Immature natural killer cell (primary cell): Measurements from ENCODE around the gene INPP5E. TPM values are rescaled to one million over a fixed set of nuclear protein-coding genes. Genes with fewer than 3 reads are reported as not detected.
"Not testable (repeated sequence)": the region's sequence is repeated elsewhere in the genome, so short reads cannot be mapped to it uniquely, and the experiment has no call there.

Source experiments
- DNase-seq, 3 donors: peaks; one replicate each; pipeline ENCODE4 v3.0.0; 2022; ENCODE audit warnings: mixed read lengths in 1 of 3
- H3K27ac Mint-ChIP-seq, 6 donors: one replicate each; pipeline ENCODE4 v1.8.0; 2020; ENCODE audit warnings: mixed read lengths in 6 of 6, mild to moderate bottlenecking in 5 of 6, inconsistent platforms in 4 of 6, moderate library complexity in 3 of 6
- H3K27me3 Mint-ChIP-seq, 3 donors: one replicate each; pipeline ENCODE4 v1.8.0; 2020 to 2021; ENCODE audit warnings: low read depth in 3 of 3, mild to moderate bottlenecking in 3 of 3, mixed read lengths in 3 of 3, moderate library complexity in 3 of 3, inconsistent platforms in 1 of 3
- H3K36me3 Mint-ChIP-seq, 3 donors: one replicate each; pipeline ENCODE4 v1.8.0; 2020; ENCODE audit warnings: mixed read lengths in 3 of 3, inconsistent platforms in 2 of 3, mild to moderate bottlenecking in 2 of 3
- H3K4me1 Mint-ChIP-seq, 2 donors: one replicate each; pipeline ENCODE4 v1.8.0; 2020; ENCODE audit warnings: inconsistent platforms in 2 of 2, mild to moderate bottlenecking in 2 of 2, mixed read lengths in 2 of 2, moderate library complexity in 1 of 2
- H3K4me3 Mint-ChIP-seq, 5 donors: one replicate each; pipeline ENCODE4 v1.8.0; 2020; ENCODE audit warnings: mild to moderate bottlenecking in 5 of 5, mixed read lengths in 5 of 5, inconsistent platforms in 3 of 5, moderate library complexity in 3 of 5
- H3K9me3 Mint-ChIP-seq, 6 donors: one replicate each; pipeline ENCODE4 v1.8.0; 2020; ENCODE audit warnings: mild to moderate bottlenecking in 6 of 6, mixed read lengths in 6 of 6, inconsistent platforms in 4 of 6, moderate library complexity in 3 of 6
- polyA plus RNA-seq, 3 donors: library from polyadenylated mRNA; unstranded; fragments of 300-500 nt; fragmentation: Illumina TruSeq; gene quantifications; one replicate each; pipeline ENCODE4 v1.2.3, GENCODE V29; 2021

Gene INPP5E
- polyA plus RNA-seq, 3 donors from 2014 or later = 0.85 to 4.4 (median 0.96) TPM

DNA sequence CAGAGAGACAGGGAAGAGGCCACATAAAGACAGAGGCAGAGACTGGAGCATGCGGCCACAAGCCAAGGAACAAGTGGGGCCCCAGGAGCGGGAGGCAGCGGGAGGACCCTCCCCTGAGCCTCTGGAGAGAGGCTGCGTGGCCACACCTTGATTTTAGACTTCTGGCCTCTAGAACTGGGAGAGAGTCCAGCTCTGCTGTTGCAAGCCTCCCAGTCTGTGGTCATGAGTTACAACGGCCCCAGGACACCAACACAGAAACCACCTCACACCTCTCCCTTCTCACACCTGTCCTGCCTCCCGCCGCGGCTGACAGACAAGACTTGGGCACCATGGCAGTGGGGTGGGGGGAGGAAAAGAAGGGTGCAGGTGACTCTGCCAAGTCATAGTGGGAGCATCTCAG, 2.2 kb downstream of the INPP5E start:
- no peaks in the 10 kb centered on the region for H3K9me3 Mint-ChIP-seq
- peaks cover 0 to 9% (median 6%) of the 10 kb centered on the region in 3 donors for H3K27me3 Mint-ChIP-seq
- peak overlapping the region; percentile 57 to 80 (median 78) for H3K4me3 Mint-ChIP-seq
- H3K27ac Mint-ChIP-seq = peak overlapping the region in 2 of 6 donors; percentile 25 to 64
- no peak for DNase-seq
- H3K36me3 Mint-ChIP-seq = peaks cover 0 to 3% (median 0%) of the 10 kb centered on the region in 3 donors
- peaks cover 27 to 29% of the 10 kb centered on the region in 2 donors for H3K4me1 Mint-ChIP-seq

DNA sequence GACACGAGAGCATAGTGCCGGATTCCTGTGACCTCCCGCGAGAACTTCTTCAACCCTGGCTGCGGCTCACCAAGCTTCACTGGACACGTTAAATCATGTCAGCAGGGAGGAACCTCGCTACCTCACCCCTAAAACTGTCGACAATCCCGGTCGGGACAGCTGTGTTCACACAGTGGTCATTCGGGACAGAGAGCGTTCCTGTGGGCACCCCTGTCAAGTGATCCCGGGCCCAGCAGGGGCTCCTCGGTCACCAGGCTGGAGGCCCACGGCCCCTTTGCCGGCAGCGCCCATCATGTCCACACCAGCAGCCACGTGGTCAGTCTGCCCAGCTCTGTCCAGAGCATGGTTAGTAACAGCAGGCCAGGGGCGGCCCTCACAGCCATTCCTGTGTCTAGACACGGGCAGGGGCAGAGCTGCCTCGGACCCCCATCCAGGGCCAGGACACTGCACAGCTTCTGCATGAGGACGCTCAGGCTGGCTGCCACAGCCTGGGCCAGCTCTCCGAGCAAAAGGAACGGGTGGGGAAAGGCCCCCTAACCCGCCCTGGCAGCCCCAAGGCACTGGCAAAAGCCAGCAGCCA, 3.5 kb downstream of the INPP5E start:
- Mint-ChIP-seq H3K4me3 (peak overlapping the region in 3 of 5 donors; percentile 10 to 79 (median 47)), H3K9me3 (no peaks in the 10 kb centered on the region), H3K27ac (no peak overlapping the region), H3K4me1 (peaks cover 27 to 29% of the 10 kb centered on the region in 2 donors), H3K27me3 (peaks cover 0 to 7% (median 6%) of the 10 kb centered on the region in 3 donors), H3K36me3 (no peaks in the 10 kb centered on the region)
- no peak for DNase-seq

- Mint-ChIP-seq H3K36me3 (no peaks in the 10 kb centered on the region), H3K27me3 (peaks cover 0 to 6% (median 2%) of the 10 kb centered on the region in 3 donors), H3K9me3 (no peaks in the 10 kb centered on the region), H3K4me1 (peaks cover 27 to 29% of the 10 kb centered on the region in 2 donors), H3K27ac (no peak overlapping the region), H3K4me3 (no peak overlapping the region)
- no peak for DNase-seq
These were observed 5.0 kb downstream of the INPP5E start for GRCh38 chr9:136434580-136435169.

- Mint-ChIP-seq H3K36me3 (no peaks in the 10 kb centered on the region), H3K9me3 (no peaks in the 10 kb centered on the region), H3K4me1 (peaks cover 27 to 29% of the 10 kb centered on the region in 2 donors), H3K27ac (no peak overlapping the region), H3K4me3 (no peak overlapping the region), H3K27me3 (peaks cover 0 to 6% (median 2%) of the 10 kb centered on the region in 3 donors)
- DNase-seq = no peak
These were observed 5.6 kb downstream of the INPP5E start for GRCh38 chr9:136433849-136434579.

DNA sequence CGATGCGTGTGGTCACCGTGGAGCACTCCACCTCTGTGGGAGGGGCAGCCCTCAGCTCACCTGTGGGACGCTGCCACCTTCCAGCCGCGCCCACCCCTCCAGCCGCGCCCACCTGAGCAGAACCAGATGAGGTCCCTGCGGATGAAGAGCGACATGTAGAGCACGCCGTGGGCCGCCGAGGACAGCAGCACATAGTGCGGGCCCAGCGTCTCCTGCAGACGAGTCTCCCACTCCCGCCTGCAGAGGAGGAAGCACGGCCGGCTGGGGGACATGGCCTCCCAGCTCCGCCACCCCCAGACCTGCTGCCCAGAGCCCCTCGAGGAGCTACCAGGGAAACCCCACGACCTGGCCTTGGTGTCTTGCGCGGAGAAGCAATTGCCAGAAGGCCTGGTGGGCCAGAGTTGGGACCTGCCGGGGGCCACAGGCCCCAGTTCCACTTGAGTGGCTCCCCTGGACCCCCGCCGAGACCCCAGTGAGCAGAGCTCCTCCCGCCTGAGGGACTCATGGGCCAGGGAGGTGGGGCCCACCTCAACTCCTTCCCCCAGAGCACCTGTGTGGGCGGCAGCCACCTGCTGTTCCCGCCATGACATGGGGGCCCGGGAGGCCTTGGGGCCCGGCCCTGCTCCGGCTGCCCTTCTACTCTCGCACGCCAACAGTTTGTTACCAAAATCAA, 6.5 kb downstream of the INPP5E start:
- peaks cover 0 to 2% (median under 1%) of the 10 kb centered on the region in 3 donors for H3K27me3 Mint-ChIP-seq
- no peak overlapping the region for H3K4me3 Mint-ChIP-seq
- no peaks in the 10 kb centered on the region for H3K36me3 Mint-ChIP-seq
- H3K27ac Mint-ChIP-seq = no peak overlapping the region
- no peaks in the 10 kb centered on the region for H3K9me3 Mint-ChIP-seq
- DNase-seq = no peak
- H3K4me1 Mint-ChIP-seq = peaks cover 24 to 26% of the 10 kb centered on the region in 2 donors

GRCh38 chr9:136432591-136432990, 7.1 kb downstream of the INPP5E start:
- Mint-ChIP-seq H3K4me1 (peaks cover 18 to 20% of the 10 kb centered on the region in 2 donors), H3K36me3 (no peaks in the 10 kb centered on the region), H3K9me3 (no peaks in the 10 kb centered on the region), H3K4me3 (no peak overlapping the region), H3K27me3 (peaks cover 0 to 2% (median 0%) of the 10 kb centered on the region in 3 donors), H3K27ac (no peak overlapping the region)
- DNase-seq = no peak

GRCh38 chr9:136431782-136432350, 7.8 kb downstream of the INPP5E start:
- no peaks in the 10 kb centered on the region for H3K9me3 Mint-ChIP-seq
- peaks cover 11 to 13% of the 10 kb centered on the region in 2 donors for H3K4me1 Mint-ChIP-seq
- H3K36me3 Mint-ChIP-seq = no peaks in the 10 kb centered on the region
- H3K27ac Mint-ChIP-seq = no peak overlapping the region
- H3K4me3 Mint-ChIP-seq = no peak overlapping the region
- DNase-seq = no peak
- H3K27me3 Mint-ChIP-seq = no peaks in the 10 kb centered on the region

DNA sequence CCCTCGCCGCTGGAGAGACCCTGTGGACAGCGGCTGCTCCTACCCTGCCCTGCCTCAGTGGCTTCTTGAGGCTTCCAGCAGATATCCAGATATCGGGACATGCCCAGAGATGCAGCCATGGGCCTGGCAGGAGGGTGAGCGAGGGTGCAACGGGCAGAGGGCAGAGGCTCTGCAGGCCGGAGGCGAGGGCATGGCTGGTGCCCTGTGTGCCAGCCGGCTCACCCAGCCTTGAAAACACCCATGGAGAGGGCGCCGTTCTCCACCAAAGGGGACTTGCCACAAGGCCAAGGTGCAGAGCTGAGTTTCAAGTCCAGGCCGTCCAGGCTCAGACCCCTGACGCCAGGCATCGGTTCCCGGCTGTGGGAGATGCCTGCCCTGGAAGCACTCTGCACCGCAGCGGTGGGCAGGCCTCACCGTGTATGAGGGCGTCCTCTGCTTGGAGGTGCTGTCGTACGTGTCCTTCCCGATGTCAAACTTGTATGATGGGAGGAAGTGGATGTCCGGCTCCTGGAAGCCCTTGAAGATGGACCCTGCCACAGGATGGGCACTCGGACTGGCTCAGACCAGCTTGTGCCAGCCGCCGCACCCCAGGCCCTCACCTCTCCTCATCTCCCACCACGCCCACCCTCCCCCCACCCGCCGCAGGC, 8.9 kb downstream of the INPP5E start:
- no peak for DNase-seq
- no peaks in the 10 kb centered on the region for H3K36me3 Mint-ChIP-seq

GRCh38 chr9:136429683-136430491, 9.8 kb downstream of the INPP5E start:
- Mint-ChIP-seq H3K4me3 (no peak overlapping the region), H3K4me1 (peaks cover 0 to under 1% of the 10 kb centered on the region in 2 donors), H3K9me3 (no peaks in the 10 kb centered on the region), H3K27me3 (no peaks in the 10 kb centered on the region), H3K27ac (no peak overlapping the region), H3K36me3 (no peaks in the 10 kb centered on the region)
- DNase-seq = no peak

More for the DNA sequence above, 8.9 kb downstream of the INPP5E start:
- Mint-ChIP-seq H3K27ac (no peak overlapping the region), H3K4me3 (no peak overlapping the region), H3K4me1 (peaks cover 2 to 4% of the 10 kb centered on the region in 2 donors), H3K27me3 (no peaks in the 10 kb centered on the region), H3K9me3 (no peaks in the 10 kb centered on the region)

GRCh38 chr9:136429075-136429628, 10.5 kb downstream of the INPP5E start:
- H3K9me3 Mint-ChIP-seq = no peaks in the 10 kb centered on the region
- no peaks in the 10 kb centered on the region for H3K27me3 Mint-ChIP-seq
- DNase-seq = no peak
- H3K27ac Mint-ChIP-seq = no peak overlapping the region
- H3K36me3 Mint-ChIP-seq = no peaks in the 10 kb centered on the region
- H3K4me1 Mint-ChIP-seq = no peaks in the 10 kb centered on the region
- no peak overlapping the region for H3K4me3 Mint-ChIP-seq

GRCh38 chr9:136426787-136427186, 12.9 kb downstream of the INPP5E start:
- peak overlapping the region in 1 of 6 donors; percentile 64 for H3K27ac Mint-ChIP-seq
- no peak overlapping the region for H3K4me3 Mint-ChIP-seq
- no peak for DNase-seq
- H3K9me3 Mint-ChIP-seq = no peaks in the 10 kb centered on the region
- H3K27me3 Mint-ChIP-seq = peaks cover 0 to 2% (median 0%) of the 10 kb centered on the region in 3 donors
- no peaks in the 10 kb centered on the region for H3K4me1 Mint-ChIP-seq
- H3K36me3 Mint-ChIP-seq = peaks cover 0 to 3% (median 0%) of the 10 kb centered on the region in 3 donors

DNA sequence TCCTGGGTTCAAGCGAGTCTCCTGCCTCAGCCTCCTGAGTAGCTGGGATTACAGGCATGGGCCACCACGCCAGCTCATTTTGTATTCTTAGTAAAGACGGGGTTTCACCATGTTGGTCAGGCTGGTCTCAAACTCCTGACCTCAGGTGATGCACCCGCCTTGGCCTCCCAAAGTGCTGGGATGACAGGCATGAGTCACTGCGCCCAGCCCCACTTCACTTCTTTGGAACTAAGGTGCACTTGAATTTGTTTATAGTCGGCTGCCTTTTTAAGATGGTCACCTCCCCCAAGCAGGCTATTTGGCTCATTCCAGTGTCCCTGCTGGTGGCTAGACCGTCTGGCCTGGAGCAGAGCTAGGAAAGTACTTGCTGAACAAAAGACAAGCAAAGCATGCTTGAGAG, 14.3 kb downstream of the INPP5E start:
- H3K36me3 Mint-ChIP-seq, DNase-seq, H3K4me3 Mint-ChIP-seq, H3K9me3 Mint-ChIP-seq, H3K4me1 Mint-ChIP-seq, H3K27me3 Mint-ChIP-seq: not testable (repeated sequence)
- peak overlapping the region in 1 of 6 donors; percentile 48 for H3K27ac Mint-ChIP-seq
